Dermis microvascular lymphatic vessel endothelial cell (primary cell): ENCODE measurements around the gene SLC47A2. TPM values are rescaled to one million over a fixed set of nuclear protein-coding genes. Genes with fewer than 3 reads are reported as not detected.

Source experiments
- DNase-seq, 2 donors: peaks; one replicate each; pipeline versions ENCODE4 v3.0.0 to v3.0.0-alpha.2; 2010; ENCODE audit warnings: low read depth in 2 of 2
- total RNA-seq: library from RNA; depleted of rRNA; stranded (reverse); fragments of >200 nt; gene quantifications from 2 replicates; pipeline ENCODE4 v1.2.1, GENCODE V29; 2014

SLC47A2 gene
- total RNA-seq, 1 donor from 2014 or later: not detected

DNA sequence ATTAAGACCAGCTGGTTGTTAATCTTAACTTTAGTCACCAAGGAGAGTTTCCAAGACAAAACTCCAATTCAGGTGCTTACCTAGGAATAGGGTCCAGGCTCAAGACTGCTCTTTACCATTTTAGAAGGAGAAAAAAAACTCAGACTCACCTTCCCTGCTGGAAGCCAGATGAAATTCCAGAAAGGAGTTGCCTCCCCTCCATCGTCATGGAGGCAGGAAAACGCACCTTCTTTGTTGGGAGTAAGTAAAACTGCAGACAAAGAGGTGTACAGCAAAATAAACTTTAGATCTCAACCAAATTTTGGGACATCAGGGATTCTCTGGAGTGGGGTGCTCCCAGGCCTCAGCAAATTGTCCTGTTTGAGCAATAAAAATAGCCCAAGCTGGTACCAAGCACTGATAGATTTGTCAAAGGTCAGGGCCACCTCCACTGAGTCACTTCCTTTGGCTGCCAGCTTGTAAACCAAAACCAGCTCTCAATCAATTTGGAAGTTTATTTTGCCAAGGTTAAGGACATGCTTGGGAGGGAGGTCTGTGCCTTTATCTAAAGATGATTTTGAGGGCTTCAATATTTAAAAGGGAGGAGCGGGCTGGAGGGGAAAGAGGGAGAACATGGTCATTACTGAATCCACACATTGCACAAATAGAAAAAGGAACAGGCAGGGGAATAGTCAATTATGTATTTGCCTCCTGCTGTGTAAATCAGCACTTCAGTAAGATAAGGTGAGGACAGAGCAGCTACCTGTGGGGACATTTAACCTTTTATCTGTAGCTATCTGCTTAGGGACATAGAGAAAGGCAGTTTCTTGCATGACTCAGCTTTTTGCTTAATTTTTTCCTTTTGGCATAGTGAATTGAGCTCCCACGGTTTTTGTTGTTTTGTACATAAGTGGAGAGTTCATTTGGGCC lies 69.3 kb downstream of the SLC47A2 start:
- peak; percentile 17 to 54 for DNase-seq

DNA sequence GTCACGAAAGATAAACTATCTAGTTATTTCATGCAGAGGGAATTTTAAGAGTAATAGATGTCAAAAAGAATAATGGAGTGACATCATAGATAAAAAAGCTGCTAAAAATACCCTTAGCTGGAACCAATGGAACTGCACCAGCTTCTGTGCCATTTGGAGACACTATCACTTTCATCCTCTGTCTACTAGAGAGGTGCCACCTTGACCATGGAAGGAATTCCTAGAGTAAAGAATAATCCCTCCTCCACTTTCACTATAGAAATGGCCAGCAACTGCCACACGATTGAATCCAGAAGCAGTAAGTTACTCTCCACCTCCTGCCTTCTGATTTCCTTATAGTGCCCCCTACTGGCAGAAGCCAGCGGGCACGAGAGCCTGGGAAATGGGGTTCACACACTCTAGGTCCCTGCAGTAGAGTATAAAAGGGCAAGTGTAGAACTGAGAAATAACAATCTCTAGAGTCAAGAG lies 70.6 kb downstream of the SLC47A2 start:
- DNase-seq: no peak

DNA sequence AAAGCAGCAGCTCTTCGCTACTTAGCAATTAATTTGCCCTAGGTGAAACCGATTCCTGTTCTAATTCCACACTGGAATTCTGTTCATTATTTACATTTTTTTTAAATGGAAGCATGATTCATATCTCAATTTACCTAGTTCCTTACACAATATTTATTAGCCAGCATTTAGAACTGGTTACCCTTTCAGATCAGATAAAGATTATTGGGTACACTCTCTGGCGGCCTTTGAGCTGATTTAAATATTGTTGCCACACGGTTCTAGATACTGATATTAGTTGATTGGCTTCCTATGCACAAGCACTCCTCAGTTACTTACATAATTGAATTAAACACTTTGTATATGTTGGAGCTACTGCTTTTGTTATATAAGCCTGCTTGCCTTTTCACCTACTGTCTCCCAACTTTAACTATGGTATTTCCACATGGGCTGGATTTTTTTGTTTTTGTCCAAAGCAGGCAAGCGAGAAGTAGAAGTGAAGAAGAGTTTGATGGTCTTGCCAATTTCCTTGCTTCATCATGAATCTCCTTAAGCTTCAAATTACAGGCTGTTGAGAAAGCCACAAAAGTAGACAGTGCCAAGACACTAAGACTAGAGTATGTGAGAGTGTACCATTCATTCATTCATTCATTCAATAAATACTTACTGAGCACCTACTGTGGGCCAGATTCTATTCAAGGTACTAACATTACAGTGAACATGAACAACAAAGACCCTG lies 71.7 kb downstream of the SLC47A2 start:
- DNase-seq: no peak

DNA sequence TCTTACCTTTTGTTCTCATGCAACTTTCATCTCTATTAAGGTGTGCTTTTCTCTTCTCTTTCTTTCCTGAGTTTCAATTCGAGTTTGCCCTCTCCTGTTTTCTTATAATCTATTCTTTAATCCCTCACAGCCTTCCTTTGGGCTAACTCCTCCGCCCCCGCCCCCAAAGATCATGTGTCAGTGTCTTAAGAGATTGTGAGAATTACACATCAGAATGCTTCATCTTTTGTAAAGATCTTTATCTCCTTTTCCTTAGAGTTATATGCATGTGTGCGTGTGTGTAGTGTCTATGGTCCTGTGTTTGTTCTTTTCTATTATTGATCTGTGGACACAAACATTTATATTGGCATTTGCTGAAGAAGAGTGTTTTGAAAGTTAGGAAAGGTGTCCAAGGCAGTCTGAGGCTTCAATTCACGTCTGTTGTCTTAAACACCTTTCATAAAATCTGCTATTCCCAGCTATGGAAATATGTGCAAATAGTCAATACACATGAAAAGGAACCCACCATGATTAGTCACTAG lies 74.0 kb downstream of the SLC47A2 start:
- no peak for DNase-seq

DNA sequence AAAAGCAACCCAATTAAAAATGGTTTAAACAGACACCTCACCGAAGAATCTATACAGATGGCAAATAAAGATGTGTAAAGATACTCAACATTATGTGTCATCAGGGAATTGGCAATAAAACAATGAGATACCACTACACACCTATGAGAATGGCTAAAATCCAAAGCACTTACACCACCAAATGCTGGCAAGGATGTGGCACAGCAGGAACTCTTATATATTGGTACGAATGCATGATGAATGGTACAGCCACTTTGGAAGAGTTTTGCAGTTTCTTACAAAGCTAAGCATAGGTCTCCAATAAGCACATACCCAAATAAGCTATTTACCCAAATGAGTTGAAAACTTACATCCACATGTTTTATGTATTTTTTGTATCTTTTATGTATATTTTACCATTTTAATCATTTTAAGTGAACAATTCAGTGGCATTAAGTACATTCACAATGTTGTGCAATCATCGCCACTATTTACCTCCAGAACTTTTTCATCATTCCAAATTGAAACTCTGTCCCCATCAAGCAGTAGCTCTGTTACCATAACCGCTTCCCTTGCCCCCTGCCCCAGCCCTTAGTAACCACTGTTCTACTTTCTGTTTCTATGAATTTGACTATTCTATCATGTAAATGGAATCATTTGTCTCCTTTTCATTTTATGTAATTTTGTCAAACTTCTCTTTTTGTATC lies 74.6 kb downstream of the SLC47A2 start:
- DNase-seq: no peak

DNA sequence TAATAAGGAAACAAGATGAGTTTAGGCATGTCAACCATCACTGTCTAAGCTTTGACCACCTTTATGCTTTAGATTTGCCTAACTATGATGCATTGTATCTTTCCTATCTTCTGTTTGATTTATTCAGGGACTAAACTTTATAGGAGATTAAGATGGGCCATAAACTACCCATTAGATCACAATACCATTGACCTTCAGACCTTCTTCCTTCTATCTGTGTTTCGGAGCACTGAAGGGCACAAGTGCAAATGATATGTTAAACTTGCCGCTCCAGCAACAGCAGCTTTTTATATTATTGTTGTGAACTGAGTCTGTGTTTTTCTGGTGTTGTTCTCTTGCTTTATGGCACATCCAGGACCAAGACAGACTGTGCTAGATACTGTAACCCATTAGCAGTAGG lies 84.5 kb downstream of the SLC47A2 start:
- no peak for DNase-seq

DNA sequence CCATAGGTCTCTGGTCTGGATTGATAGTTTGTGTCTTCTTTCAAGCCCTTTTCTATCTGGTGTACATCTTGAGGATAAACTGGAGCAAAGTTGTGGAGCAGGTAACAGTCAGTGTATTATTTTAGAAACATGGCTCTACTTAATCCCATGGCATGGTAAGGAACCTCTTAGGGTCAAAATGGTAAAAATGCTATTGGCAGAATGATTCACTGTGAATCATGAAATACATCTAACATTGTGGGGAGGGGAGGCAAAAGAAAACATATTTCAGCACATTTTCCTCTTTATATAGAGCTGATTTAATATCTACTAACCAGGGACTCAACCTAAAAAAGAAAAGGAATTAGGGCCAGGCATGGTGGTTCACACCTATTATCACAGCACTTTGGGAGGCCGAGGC lies 85.7 kb downstream of the SLC47A2 start:
- DNase-seq: no peak

DNA sequence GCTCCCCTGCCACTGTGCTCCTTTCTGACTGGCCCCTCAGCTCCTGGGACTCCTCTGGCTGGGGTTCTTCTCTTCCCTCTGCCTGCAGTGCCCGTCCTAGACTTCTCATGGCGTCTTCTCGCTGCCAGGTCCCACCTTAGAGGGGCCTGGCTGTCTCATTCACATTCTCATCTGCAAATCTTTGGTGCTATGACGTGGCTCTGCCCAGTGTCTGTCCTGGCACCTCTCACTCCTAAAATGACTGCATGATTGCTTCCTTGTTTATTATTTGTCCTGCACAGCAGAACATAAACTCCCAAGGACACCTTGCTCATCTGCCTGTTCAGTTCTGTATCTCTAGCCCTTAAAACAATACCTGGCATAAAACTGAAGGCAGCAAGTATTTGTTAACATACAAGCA lies 86.3 kb downstream of the SLC47A2 start:
- no peak for DNase-seq

DNA sequence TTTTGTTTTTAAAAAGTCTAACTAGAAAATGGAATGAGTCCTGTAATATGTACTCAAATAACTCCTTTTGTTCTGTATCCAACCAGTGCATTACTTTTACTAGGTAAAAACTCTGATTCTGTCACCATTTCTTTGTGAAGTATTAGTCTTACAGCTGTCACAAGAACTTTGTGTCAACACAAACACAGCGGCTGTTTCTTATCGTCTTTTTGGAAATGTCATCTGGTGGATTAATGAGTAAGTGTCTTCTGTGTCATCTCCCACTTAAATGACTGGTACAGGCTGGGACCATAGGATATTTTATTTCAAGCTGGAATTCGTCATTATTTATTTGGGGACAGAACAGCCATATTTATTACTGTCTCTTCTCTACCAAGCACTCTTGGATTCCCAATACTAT lies 86.9 kb downstream of the SLC47A2 start:
- no peak for DNase-seq

Other genes starting within 250 kb of the SLC47A2 start
- gene SLC47A1, start 182.7 kb downstream of the SLC47A2 start, total RNA-seq: 0.63 and 1.7 TPM in 2 replicates
- gene ALDH3A2, start 67.8 kb downstream of the SLC47A2 start, total RNA-seq: 23.6 and 43.9 TPM in 2 replicates
- gene ALDH3A1, start 31.7 kb upstream of the SLC47A2 start, total RNA-seq: under 0.01 and 0.38 TPM in 2 replicates
- gene ULK2, start 151.4 kb upstream of the SLC47A2 start, total RNA-seq: 15.7 and 23.9 TPM in 2 replicates